HEK293T (cell line): ENCODE measurements around the gene IFT27.

Experiments used
- ARNT ChIP-seq: fragments of 450-650 bp; IDR thresholded peaks from 2 replicates; pipeline ENCODE4 v1.6.1; 2017; ENCODE audit warnings: mild to moderate bottlenecking
- BHLHE40 ChIP-seq: fragments of 450-650 bp; IDR thresholded peaks from 2 replicates; pipeline ENCODE4 v1.6.1; 2016; ENCODE audit warnings: mild to moderate bottlenecking, moderate library complexity, borderline replicate concordance
- FOXA1 ChIP-seq: fragments of 450-650 bp; IDR thresholded peaks from 2 replicates; pipeline ENCODE4 v1.6.1; 2016; ENCODE audit warnings: mild to moderate bottlenecking
- FOXM1 ChIP-seq: fragments of 450-650 bp; IDR thresholded peaks from 2 replicates; pipeline ENCODE4 v1.6.1; 2017; ENCODE audit warnings: mild to moderate bottlenecking, borderline replicate concordance
- L3MBTL2 ChIP-seq: fragments of 450-650 bp; conservative IDR thresholded peaks from 2 replicates; pipeline ENCODE4 v1.6.1; 2016; ENCODE audit warnings: mild to moderate bottlenecking
- LEF1 ChIP-seq: fragments of 450-650 bp; IDR thresholded peaks from 2 replicates; pipeline ENCODE4 v1.6.1; 2017; ENCODE audit warnings: mild to moderate bottlenecking, borderline replicate concordance
- NFRKB ChIP-seq: fragments of 450-650 bp; IDR thresholded peaks from 2 replicates; pipeline ENCODE4 v1.6.1; 2016; ENCODE audit warnings: mild to moderate bottlenecking, moderate library complexity
- SP1 ChIP-seq: fragments of 450-650 bp; IDR thresholded peaks from 2 replicates; pipeline ENCODE4 v1.6.1; 2017
- SUZ12 ChIP-seq: fragments of 450-650 bp; IDR thresholded peaks from 2 replicates; pipeline ENCODE4 v1.6.1; 2016; ENCODE audit warnings: mild to moderate bottlenecking
- TARDBP ChIP-seq: fragments of 450-650 bp; IDR thresholded peaks from 2 replicates; pipeline ENCODE4 v1.6.1; 2016
- ZNF384 ChIP-seq: fragments of 450-650 bp; IDR thresholded peaks from 2 replicates; pipeline ENCODE4 v1.6.1; 2016
- TF ChIP-seq, protein P1 (sequence below): fragments of 450-650 bp; IDR thresholded peaks from 2 replicates; pipeline ENCODE4 v1.6.1; 2016

DNA sequence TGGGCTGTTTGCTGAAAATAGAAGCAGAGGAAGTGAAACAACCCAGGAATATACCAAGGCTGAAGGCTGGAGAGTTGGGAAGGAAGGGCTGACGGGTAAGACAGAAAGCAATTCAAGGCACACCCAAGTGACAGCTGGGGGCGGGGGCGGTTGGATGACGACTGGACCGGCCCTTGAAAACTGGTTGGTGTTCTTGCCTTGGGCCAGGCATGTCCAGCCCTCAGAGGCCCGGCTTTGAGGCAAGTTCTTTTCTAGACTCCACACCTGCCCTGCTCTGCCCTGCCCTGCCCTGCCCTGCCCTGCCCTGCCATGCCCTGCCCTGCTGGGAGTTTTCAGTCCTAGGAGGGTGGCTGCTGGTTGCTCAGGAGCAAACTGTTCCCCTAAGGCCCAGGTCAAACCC, 38.1 kb downstream of the IFT27 start:
- TF ChIP-seq ARNT = no peak
- no peak for TF ChIP-seq TARDBP
- no peak for TF ChIP-seq ZNF384
- TF ChIP-seq NFRKB = no peak
- no peak for TF ChIP-seq FOXA1
- no peak for TF ChIP-seq SUZ12
- TF ChIP-seq SP1 = no peak
- TF ChIP-seq, protein P1, sequence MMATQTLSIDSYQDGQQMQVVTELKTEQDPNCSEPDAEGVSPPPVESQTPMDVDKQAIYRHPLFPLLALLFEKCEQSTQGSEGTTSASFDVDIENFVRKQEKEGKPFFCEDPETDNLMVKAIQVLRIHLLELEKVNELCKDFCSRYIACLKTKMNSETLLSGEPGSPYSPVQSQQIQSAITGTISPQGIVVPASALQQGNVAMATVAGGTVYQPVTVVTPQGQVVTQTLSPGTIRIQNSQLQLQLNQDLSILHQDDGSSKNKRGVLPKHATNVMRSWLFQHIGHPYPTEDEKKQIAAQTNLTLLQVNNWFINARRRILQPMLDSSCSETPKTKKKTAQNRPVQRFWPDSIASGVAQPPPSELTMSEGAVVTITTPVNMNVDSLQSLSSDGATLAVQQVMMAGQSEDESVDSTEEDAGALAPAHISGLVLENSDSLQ = no peak
- no peak for TF ChIP-seq L3MBTL2
- no peak for TF ChIP-seq FOXM1
- TF ChIP-seq LEF1 = no peak
- no peak for TF ChIP-seq BHLHE40
